ENCODE data around the gene GCN1.

Gene GCN1

DNA sequence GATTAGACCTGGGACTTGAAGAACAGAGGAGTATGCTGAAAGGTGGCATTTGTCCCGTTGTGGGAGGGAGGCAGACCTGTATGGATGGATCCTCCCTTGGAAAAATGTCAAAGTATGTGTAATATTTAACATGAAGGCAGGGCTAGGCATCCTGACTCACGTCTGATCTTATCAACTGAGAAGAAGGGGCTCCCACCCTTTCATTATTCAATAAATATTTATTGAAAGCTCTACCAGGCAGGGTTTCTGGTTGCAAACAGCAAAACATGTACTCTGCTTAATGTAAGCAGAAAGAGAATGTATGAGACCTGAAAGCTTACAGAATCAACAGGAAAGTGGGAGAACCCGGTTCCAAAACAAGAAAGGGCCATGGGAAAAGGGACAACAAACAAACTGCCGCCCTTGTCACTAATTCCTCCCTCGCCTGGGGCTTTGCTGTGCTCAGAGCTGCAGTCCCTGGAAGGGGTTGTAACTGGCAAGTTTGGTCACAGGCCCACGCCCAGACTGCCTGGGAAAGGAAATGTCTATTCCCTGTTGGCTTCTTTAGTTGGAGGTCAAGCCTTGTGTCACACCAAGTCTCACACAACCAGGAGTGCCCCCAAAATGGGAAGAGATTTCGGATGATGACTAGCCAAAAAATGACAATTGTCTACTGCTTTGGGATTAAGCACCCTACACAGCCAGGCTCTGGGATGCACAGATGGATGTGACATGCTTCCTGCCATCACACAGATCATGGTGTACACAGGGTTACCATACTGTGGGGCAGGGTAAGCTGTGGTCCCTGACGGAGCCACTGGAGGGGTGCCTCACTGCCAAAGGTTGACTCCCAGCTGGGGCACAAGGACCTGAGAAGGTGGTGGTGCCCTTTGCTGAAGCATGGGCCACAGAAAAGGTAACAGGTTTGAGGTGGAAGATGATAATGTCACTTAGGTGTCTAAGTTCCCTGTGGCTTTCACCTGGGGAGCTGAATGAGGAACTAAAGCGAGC, 114.8 kb downstream of the GCN1 start:
- H3K27ac Mint-ChIP-seq: peak overlapping the region; percentile 57
- peaks cover 22% of the 10 kb centered on the region for H3K36me3 Mint-ChIP-seq
- no peaks in the 10 kb centered on the region for H3K27me3 Mint-ChIP-seq
- peaks cover 29% of the 10 kb centered on the region for H3K4me1 Mint-ChIP-seq
- H3K9me3 Mint-ChIP-seq: no peaks in the 10 kb centered on the region
- no peak overlapping the region for H3K4me3 Mint-ChIP-seq

DNA sequence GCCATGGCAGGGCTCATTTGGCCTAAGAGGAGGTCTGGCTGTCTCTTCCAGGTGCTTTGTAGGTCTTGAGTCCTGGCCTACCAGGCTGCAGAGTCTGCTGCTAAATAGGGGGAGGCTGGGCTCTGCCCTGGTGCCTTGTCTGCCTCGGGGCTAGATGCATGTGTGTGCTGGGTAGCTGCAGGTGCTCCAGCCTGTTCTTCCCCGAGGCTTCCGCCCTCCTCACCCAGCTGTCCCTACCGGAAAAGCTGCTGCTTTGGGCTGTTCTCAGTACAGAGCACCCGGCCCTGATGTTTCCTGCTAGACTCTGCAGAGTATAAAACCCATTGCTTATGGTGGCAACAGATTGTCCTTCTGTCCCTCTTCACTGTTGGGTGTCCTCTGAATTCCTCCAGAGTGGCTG, 115.6 kb downstream of the GCN1 start:
- Mint-ChIP-seq H3K9me3 (no peaks in the 10 kb centered on the region), H3K4me1 (peaks cover 33% of the 10 kb centered on the region), H3K27me3 (no peaks in the 10 kb centered on the region), H3K4me3 (peak overlapping the region; percentile 2), H3K27ac (peak overlapping the region; percentile 57), H3K36me3 (peaks cover 22% of the 10 kb centered on the region)

GRCh38 chr12:120077260-120077659, 117.3 kb downstream of the GCN1 start:
- H3K27me3 Mint-ChIP-seq: no peaks in the 10 kb centered on the region
- peaks cover 36% of the 10 kb centered on the region for H3K4me1 Mint-ChIP-seq
- no peak overlapping the region for H3K4me3 Mint-ChIP-seq
- peaks cover 26% of the 10 kb centered on the region for H3K36me3 Mint-ChIP-seq
- no peaks in the 10 kb centered on the region for H3K9me3 Mint-ChIP-seq
- peak overlapping the region; percentile 17 for H3K27ac Mint-ChIP-seq

All from activated naive CD4-positive, alpha-beta T cell treated with anti-CD3 and anti-CD28 coated beads, Interleukin-2, amount 50 U/mL, for 24 hours (primary cell).